Measurements from ENCODE around the gene ZFC3H1. TPM values are rescaled to one million over a fixed set of nuclear protein-coding genes. Genes with fewer than 3 reads are reported as not detected.
A peak's percentile ranks its signal among the peaks of the same experiment; 100 is the strongest.

The ZFC3H1 gene, protein sequence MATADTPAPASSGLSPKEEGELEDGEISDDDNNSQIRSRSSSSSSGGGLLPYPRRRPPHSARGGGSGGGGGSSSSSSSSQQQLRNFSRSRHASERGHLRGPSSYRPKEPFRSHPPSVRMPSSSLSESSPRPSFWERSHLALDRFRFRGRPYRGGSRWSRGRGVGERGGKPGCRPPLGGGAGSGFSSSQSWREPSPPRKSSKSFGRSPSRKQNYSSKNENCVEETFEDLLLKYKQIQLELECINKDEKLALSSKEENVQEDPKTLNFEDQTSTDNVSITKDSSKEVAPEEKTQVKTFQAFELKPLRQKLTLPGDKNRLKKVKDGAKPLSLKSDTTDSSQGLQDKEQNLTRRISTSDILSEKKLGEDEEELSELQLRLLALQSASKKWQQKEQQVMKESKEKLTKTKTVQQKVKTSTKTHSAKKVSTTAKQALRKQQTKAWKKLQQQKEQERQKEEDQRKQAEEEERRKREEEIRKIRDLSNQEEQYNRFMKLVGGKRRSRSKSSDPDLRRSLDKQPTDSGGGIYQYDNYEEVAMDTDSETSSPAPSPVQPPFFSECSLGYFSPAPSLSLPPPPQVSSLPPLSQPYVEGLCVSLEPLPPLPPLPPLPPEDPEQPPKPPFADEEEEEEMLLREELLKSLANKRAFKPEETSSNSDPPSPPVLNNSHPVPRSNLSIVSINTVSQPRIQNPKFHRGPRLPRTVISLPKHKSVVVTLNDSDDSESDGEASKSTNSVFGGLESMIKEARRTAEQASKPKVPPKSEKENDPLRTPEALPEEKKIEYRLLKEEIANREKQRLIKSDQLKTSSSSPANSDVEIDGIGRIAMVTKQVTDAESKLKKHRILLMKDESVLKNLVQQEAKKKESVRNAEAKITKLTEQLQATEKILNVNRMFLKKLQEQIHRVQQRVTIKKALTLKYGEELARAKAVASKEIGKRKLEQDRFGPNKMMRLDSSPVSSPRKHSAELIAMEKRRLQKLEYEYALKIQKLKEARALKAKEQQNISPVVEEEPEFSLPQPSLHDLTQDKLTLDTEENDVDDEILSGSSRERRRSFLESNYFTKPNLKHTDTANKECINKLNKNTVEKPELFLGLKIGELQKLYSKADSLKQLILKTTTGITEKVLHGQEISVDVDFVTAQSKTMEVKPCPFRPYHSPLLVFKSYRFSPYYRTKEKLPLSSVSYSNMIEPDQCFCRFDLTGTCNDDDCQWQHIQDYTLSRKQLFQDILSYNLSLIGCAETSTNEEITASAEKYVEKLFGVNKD (N-terminal part only)
- total RNA-seq (100 to 1,000 TPM in 4 of 5 experiments, 10 to 100 TPM in 1; 74.6 to 147 (median 133) TPM), polyA plus RNA-seq (10 to 100 TPM; 26.3 to 29.8 TPM), total RNA-seq (146 reads per million, percentile 90 among the genes with 10 or more reads in this experiment)

DNA sequence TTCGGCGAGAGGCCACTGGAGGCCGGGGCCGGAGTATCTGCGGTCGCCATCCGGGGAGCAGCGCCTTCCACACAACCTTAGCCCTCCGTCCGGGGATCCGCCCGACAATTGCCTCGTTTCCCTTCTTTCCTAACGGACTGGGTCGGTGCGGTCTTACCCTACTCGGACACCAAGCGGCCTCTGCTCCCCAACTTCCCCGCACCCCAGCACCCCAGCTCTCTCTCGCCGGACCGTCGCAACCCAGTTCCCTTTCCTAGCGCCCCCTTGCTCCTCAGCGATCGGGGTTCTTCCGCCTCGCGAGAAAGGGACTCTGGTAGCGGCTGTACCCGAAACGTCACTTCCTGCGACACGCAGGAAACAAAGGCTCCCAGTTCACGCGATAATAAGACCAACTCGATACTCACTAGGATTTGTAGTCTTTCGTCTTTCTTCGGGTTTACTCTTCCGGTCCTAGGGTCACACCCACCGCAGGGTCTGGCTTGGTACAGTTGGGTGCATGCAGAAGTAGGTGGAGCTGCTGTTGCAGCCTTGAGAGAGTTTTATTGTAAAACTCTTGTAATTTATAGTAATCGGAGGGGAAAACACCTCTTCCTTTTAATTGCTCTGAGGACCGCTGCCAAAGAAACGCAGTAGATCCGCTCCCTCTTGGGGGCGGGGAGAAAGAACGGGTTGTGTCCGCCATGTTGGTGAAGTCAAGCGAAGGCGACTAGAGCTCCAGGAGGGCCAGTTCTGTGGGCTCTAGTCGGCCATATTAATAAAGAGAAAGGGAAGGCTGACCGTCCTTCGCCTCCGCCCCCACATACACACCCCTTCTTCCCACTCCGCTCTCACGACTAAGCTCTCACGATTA, at the start of gene ZFC3H1, which contains the start of gene THAP2:
Gene ZFC3H1, minus strand, starts transcription at position 288 of the 850 bp plus-strand sequence. Its CDS starts 238 bp downstream, at position 50.
Gene THAP2, plus strand, starts transcription at position 741 of the 850 bp plus-strand sequence. CDS start 209 bp downstream, outside the sequence.
- H3K27me3 ChIP-seq (ENCODE audit: control insufficient read depth in 2 of 2, insufficient read depth in 2 of 2, low read length in 2 of 2) = no peaks in the 10 kb centered on the region
- H3K36me3 ChIP-seq (ENCODE audit: control insufficient read depth in 2 of 3, insufficient read depth in 3 of 3, low read length in 3 of 3) = peaks cover 0 to 24% (median under 1%) of the 10 kb centered on the region in 3 experiments
- peaks cover 5 to 21% (median 17%) of the 10 kb centered on the region in 5 donors for H3K36me3 Mint-ChIP-seq
- peaks cover 24 to 29% of the 10 kb centered on the region in 2 donors for H3K4me1 ChIP-seq (ENCODE audit: control insufficient read depth in 2 of 2, insufficient read depth in 2 of 2, low read length in 2 of 2)
- POLR2A ChIA-PET = interaction anchor here (0.5 to 8.1 kb wide), 28 partner anchors 10 to 1435 kb away, joined by 3 to 214 read pairs (median 5); partner anchors contain the start of genes RAB21, TBC1D15 and TMEM19
- H3K4me1 Mint-ChIP-seq = peaks cover 34 to 69% (median 59%) of the 10 kb centered on the region in 7 donors
- peak; percentile 78 to 97 (median 95) for DNase-seq
- H3K27ac ChIP-seq (ENCODE audit: low read depth, low read length) = peak within 1 kb of the TSS; percentile 97
- intact Hi-C loops (cut with micrococcal nuclease) = loop anchor here (1.0 to 5.0 kb wide), 10 partner anchors 23 to 1925 kb away; partner anchors contain the start of genes CNOT2 (in 2 of the 2), RAB21 (in 2 of the 2), TBC1D15 (in 2 of the 2) and TMEM19 (in 2 of the 2)
- peak within 1 kb of the TSS; percentile 94 to 100 (median 99) for H3K4me3 Mint-ChIP-seq
- H3K27ac Mint-ChIP-seq = peak within 1 kb of the TSS; percentile 96 to 100 (median 99)
- H3K27me3 Mint-ChIP-seq = no peaks in the 10 kb centered on the region
- H3K9me3 ChIP-seq (ENCODE audit: control insufficient read depth in 2 of 3, low read length in 3 of 3) = no peaks in the 10 kb centered on the region
- peak within 1 kb of the TSS; percentile 76 for H3K4me3 ChIP-seq (ENCODE audit: low read length)
- ATAC-seq = peak; percentile 87
- CTCF ChIA-PET = interaction anchor here (1.0 to 2.7 kb wide), 3 partner anchors 11 to 27 kb away, joined by 3 to 35 read pairs (median 4); partner anchors contain the start of gene TMEM19
- peaks cover 0 to 4% (median 0%) of the 10 kb centered on the region in 11 donors for H3K9me3 Mint-ChIP-seq

DNA sequence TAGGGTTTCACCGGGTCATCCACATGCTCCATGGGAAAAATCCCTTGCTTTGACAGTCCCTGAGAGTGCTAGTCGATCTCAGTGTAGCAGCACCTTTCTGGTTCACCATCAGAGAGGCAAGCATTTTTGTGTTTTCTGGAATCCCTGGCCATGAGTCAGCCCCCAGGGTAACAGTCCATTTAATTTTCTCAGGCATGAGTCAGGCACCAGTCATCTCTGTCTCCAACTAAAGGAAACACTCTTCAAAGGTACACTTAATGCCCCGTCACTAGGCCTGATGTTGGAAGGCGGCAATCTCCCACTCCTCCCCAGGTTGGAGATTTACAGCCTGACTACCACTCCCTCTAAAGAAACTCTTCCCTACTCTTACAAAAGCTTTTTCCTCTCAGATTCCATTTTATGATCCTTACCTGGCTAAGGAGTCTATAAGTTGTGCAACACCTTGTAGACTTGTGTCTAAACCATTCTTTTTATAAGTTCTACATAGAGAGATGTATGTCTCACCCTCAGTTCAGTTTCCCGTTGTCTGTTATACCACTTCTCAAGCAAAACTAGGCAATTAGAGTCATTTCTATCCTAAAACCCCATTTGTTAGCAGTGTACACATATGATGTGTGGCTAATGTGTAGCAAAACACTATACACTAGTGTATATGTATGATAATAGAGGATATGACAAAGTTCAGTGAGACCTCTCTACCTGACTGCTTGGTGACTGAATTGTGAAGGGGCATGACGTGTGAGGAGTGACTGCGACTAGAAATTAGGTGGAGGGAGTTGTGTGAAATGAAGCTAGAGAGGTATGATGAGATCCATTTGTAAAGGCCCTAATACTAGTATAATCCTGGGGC, 46.9 kb upstream of the ZFC3H1 start:
- ATAC-seq = no peak

DNA sequence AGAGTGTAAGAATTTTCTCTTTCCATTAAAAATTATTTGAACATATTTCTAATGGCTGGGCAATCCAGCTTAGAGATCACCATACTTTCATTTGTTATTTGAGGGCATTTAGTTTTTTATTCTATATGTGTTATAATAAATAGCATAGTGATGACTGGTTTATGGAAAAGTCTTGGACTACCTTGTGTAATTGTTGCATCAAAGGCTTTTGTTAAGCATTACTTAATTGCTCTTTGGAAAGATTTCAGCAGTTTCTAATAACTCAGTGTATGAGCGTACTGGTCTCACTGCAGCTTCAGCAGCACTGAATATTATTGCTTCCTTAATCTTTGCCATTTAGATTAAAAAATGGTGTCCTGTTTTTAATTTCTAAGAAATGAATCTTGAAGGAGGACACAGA, 45.0 kb upstream of the ZFC3H1 start:
- H3K36me3 ChIP-seq (ENCODE audit: control insufficient read depth in 2 of 3, insufficient read depth in 3 of 3, low read length in 3 of 3) = no peaks in the 10 kb centered on the region
- no peak overlapping the region for H3K27ac ChIP-seq (ENCODE audit: low read depth, low read length)
- H3K36me3 Mint-ChIP-seq = peaks cover 13 to 28% (median 19%) of the 10 kb centered on the region in 5 donors
- no peaks in the 10 kb centered on the region for H3K27me3 ChIP-seq (ENCODE audit: control insufficient read depth in 2 of 2, insufficient read depth in 2 of 2, low read length in 2 of 2)
- peaks cover 5 to 33% (median 19%) of the 10 kb centered on the region in 11 donors for H3K9me3 Mint-ChIP-seq
- H3K4me1 Mint-ChIP-seq = peaks cover 0 to 14% (median 13%) of the 10 kb centered on the region in 7 donors
- ChIA-PET CTCF (no interaction called here), POLR2A (interaction anchor here (1.4 kb wide), 1 partner anchor 45 kb away, joined by 5 read pairs; the partner anchor contains the start of genes THAP2 and ZFC3H1)
- no peak for ATAC-seq
- DNase-seq = no peak
- peaks cover 0 to 4% (median 0%) of the 10 kb centered on the region in 3 experiments for H3K9me3 ChIP-seq (ENCODE audit: control insufficient read depth in 2 of 3, low read length in 3 of 3)
- intact Hi-C loops (cut with micrococcal nuclease) = no loop called here
- H3K27ac Mint-ChIP-seq = no peak overlapping the region
- H3K4me3 Mint-ChIP-seq = no peak overlapping the region
- H3K4me1 ChIP-seq (ENCODE audit: control insufficient read depth in 2 of 2, insufficient read depth in 2 of 2, low read length in 2 of 2) = no peaks in the 10 kb centered on the region
- H3K27me3 Mint-ChIP-seq = peaks cover 0 to 11% (median 6%) of the 10 kb centered on the region in 5 donors
- no peak overlapping the region for H3K4me3 ChIP-seq (ENCODE audit: low read length)

More for the DNA sequence above, 46.9 kb upstream of the ZFC3H1 start:
- ChIA-PET CTCF (no interaction called here), POLR2A (no interaction called here)
- no peak overlapping the region for H3K27ac ChIP-seq (ENCODE audit: low read depth, low read length)
- H3K27me3 ChIP-seq (ENCODE audit: control insufficient read depth in 2 of 2, insufficient read depth in 2 of 2, low read length in 2 of 2) = no peaks in the 10 kb centered on the region
- H3K27ac Mint-ChIP-seq = no peak overlapping the region
- no peaks in the 10 kb centered on the region for H3K4me1 ChIP-seq (ENCODE audit: control insufficient read depth in 2 of 2, insufficient read depth in 2 of 2, low read length in 2 of 2)
- peaks cover 0 to 11% (median 6%) of the 10 kb centered on the region in 5 donors for H3K27me3 Mint-ChIP-seq
- peaks cover 10 to 50% (median 25%) of the 10 kb centered on the region in 11 donors for H3K9me3 Mint-ChIP-seq
- no peak overlapping the region for H3K4me3 ChIP-seq (ENCODE audit: low read length)
- H3K9me3 ChIP-seq (ENCODE audit: control insufficient read depth in 2 of 3, low read length in 3 of 3) = peaks cover 0 to 8% (median 0%) of the 10 kb centered on the region in 3 experiments
- H3K4me3 Mint-ChIP-seq = no peak overlapping the region
- peaks cover 0 to 14% (median 13%) of the 10 kb centered on the region in 7 donors for H3K4me1 Mint-ChIP-seq
- H3K36me3 Mint-ChIP-seq = peaks cover 13 to 23% (median 19%) of the 10 kb centered on the region in 5 donors
- no peaks in the 10 kb centered on the region for H3K36me3 ChIP-seq (ENCODE audit: control insufficient read depth in 2 of 3, insufficient read depth in 3 of 3, low read length in 3 of 3)
- intact Hi-C loops (cut with micrococcal nuclease) = no loop called here
- DNase-seq = no peak

DNA sequence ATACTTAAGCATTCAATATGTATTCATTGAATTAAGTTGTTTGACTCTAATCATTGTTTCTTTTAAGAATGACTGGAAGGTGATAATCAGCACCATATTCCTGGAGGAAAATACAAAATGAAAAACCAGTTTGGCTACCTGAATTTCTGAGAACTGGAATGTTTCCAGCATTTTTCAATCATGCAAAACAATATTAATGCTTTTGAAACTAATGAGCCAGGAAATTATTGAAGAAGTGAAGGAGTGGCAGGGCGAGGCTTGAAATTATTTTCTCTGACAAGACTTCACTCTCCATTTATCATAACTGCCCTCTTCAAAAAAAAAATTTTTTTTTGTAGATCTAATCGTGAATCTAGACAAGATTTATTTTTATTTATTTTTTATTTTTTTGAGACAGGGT, 41.3 kb upstream of the ZFC3H1 start:
- no peaks in the 10 kb centered on the region for H3K27me3 Mint-ChIP-seq
- peaks cover 3 to 33% (median 20%) of the 10 kb centered on the region in 5 donors for H3K36me3 Mint-ChIP-seq
- intact Hi-C loops (cut with micrococcal nuclease) = no loop called here
- Histone ChIP-seq H3K4me3 (ENCODE audit: low read length) (no peak overlapping the region), H3K9me3 (ENCODE audit: control insufficient read depth in 2 of 3, low read length in 3 of 3) (no peaks in the 10 kb centered on the region), H3K4me1 (ENCODE audit: control insufficient read depth in 2 of 2, insufficient read depth in 2 of 2, low read length in 2 of 2) (no peaks in the 10 kb centered on the region), H3K36me3 (ENCODE audit: control insufficient read depth in 2 of 3, insufficient read depth in 3 of 3, low read length in 3 of 3) (peaks cover 0 to 21% (median 0%) of the 10 kb centered on the region in 3 experiments), H3K27ac (ENCODE audit: low read depth, low read length) (no peak overlapping the region), H3K27me3 (ENCODE audit: control insufficient read depth in 2 of 2, insufficient read depth in 2 of 2, low read length in 2 of 2) (no peaks in the 10 kb centered on the region)
- CTCF ChIA-PET = no interaction called here
- peaks cover 0 to 14% (median 13%) of the 10 kb centered on the region in 7 donors for H3K4me1 Mint-ChIP-seq
- no peak overlapping the region for H3K27ac Mint-ChIP-seq
- no peak overlapping the region for H3K4me3 Mint-ChIP-seq
- POLR2A ChIA-PET = no interaction called here
- H3K9me3 Mint-ChIP-seq = peaks cover 0 to 5% (median 0%) of the 10 kb centered on the region in 11 donors
- DNase-seq (no peak), ATAC-seq (no peak)

DNA sequence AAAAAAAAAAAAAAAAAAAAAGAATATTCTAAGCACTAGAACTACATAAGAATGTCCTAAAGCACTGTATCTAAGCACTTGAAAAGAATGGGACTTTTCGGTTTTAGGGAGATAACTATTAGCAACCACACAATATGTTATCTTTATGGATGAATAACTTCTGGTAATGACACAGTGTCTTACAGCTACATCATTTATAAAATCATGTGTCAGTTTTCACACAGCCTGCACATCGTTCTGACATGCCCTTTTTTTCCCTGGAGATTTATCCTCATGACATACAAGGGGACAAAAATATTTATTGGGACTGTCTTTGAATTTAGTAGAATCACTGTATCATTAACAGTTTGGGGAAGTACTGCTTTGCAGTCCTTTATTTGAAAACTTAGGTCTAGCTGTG, 39.6 kb upstream of the ZFC3H1 start:
- no peaks in the 10 kb centered on the region for H3K27me3 ChIP-seq (ENCODE audit: control insufficient read depth in 2 of 2, insufficient read depth in 2 of 2, low read length in 2 of 2)
- peaks cover 0 to 3% (median 0%) of the 10 kb centered on the region in 11 donors for H3K9me3 Mint-ChIP-seq
- POLR2A ChIA-PET = interaction anchor here (1.3 to 1.9 kb wide), 2 partner anchors 17 to 40 kb away, joined by 5 to 6 read pairs; partner anchors contain the start of genes THAP2, TMEM19 and ZFC3H1
- H3K27ac ChIP-seq (ENCODE audit: low read depth, low read length) = no peak overlapping the region
- H3K4me3 ChIP-seq (ENCODE audit: low read length) = no peak overlapping the region
- H3K9me3 ChIP-seq (ENCODE audit: control insufficient read depth in 2 of 3, low read length in 3 of 3) = no peaks in the 10 kb centered on the region
- CTCF ChIA-PET = interaction anchor here (0.7 kb wide), 1 partner anchor 144 kb away, joined by 3 read pairs; no protein-coding TSS in a partner anchor
- H3K36me3 ChIP-seq (ENCODE audit: control insufficient read depth in 2 of 3, insufficient read depth in 3 of 3, low read length in 3 of 3) = peaks cover 0 to 35% (median 0%) of the 10 kb centered on the region in 3 experiments
- no peaks in the 10 kb centered on the region for H3K27me3 Mint-ChIP-seq
- H3K4me3 Mint-ChIP-seq = no peak overlapping the region
- H3K4me1 Mint-ChIP-seq = peaks cover 0 to 10% (median 9%) of the 10 kb centered on the region in 7 donors
- H3K4me1 ChIP-seq (ENCODE audit: control insufficient read depth in 2 of 2, insufficient read depth in 2 of 2, low read length in 2 of 2) = no peaks in the 10 kb centered on the region
- H3K27ac Mint-ChIP-seq = peak overlapping the region in 1 of 9 donors; percentile 73
- peaks cover 5 to 38% (median 24%) of the 10 kb centered on the region in 5 donors for H3K36me3 Mint-ChIP-seq
- DNase-seq (no peak), ATAC-seq (no peak)
- intact Hi-C loops (cut with micrococcal nuclease) = no loop called here

Data from naive thymus-derived CD4-positive, alpha-beta T cell (primary cell).